ENCODE measurements around the gene ZDHHC5.
A peak's percentile ranks its signal among the peaks of the same experiment; 100 is the strongest.
"Not testable (repeated sequence)": the region's sequence is repeated elsewhere in the genome, so short reads cannot be mapped to it uniquely, and the experiment has no call there.

ZDHHC5 gene

GRCh38 chr11:57700425-57700824 is 32.5 kb downstream of the ZDHHC5 start:
- in situ Hi-C loops (cut with MboI; ENCODE audit: low pct_unique_long_range_greater_than_20kb, low sequenced_read_pairs, unreplicated experiment), result no loop called here
- no peak for DNase-seq (ENCODE audit: low spot score)
- no peak for TF ChIP-seq CTCF (IDR thresholded peaks at IDR 0.05; ENCODE audit: extremely low read depth, insufficient read depth, missing control alignments)

GRCh38 chr11:57703341-57703740 is 35.4 kb downstream of the ZDHHC5 start:
- no peak for TF ChIP-seq CTCF (IDR thresholded peaks at IDR 0.05; ENCODE audit: extremely low read depth, insufficient read depth, missing control alignments)
- no peak for DNase-seq (ENCODE audit: low spot score)
- in situ Hi-C loops (cut with MboI; ENCODE audit: low pct_unique_long_range_greater_than_20kb, low sequenced_read_pairs, unreplicated experiment), result no loop called here

GRCh38 chr11:57704932-57705331 is 37.0 kb downstream of the ZDHHC5 start:
- DNase-seq (ENCODE audit: low spot score), result no peak
- no peak for TF ChIP-seq CTCF (IDR thresholded peaks at IDR 0.05; ENCODE audit: extremely low read depth, insufficient read depth, missing control alignments)
- in situ Hi-C loops (cut with MboI; ENCODE audit: low pct_unique_long_range_greater_than_20kb, low sequenced_read_pairs, unreplicated experiment), result no loop called here

GRCh38 chr11:57705432-57705831 is 37.5 kb downstream of the ZDHHC5 start:
- DNase-seq (ENCODE audit: low spot score); in situ Hi-C loops (cut with MboI; ENCODE audit: low pct_unique_long_range_greater_than_20kb, low sequenced_read_pairs, unreplicated experiment): not testable (repeated sequence)

- in situ Hi-C loops (cut with MboI; ENCODE audit: low pct_unique_long_range_greater_than_20kb, low sequenced_read_pairs, unreplicated experiment), result no loop called here
- TF ChIP-seq CTCF (IDR thresholded peaks at IDR 0.05; ENCODE audit: extremely low read depth, insufficient read depth, missing control alignments), result no peak
- no peak for DNase-seq (ENCODE audit: low spot score)
These were observed 42.0 kb downstream of the ZDHHC5 start for GRCh38 chr11:57709802-57710367.

GRCh38 chr11:57711414-57712255 is 43.7 kb downstream of the ZDHHC5 start, which contains the start of gene MED19:
Gene MED19 (minus strand): TSS chr11:57712215. CDS start chr11:57712179, 36 bp downstream.
- in situ Hi-C loops (cut with MboI; ENCODE audit: low pct_unique_long_range_greater_than_20kb, low sequenced_read_pairs, unreplicated experiment), result no loop called here
- peak; percentile 78 for DNase-seq (ENCODE audit: low spot score)
- TF ChIP-seq CTCF (IDR thresholded peaks at IDR 0.05; ENCODE audit: extremely low read depth, insufficient read depth, missing control alignments), result no peak

Measured in GM13977 (cell line).